GM21825 (cell line): ENCODE data around the gene SH3RF3.

Source experiments
- ATAC-seq: cut with Tn5 transposase; IDR thresholded peaks from one replicate; pipeline ENCODE4 v1.9.1; 2021; ENCODE audit warnings: mild to moderate bottlenecking, moderate library complexity; ENCODE audit not compliant: unreplicated experiment

The SH3RF3 gene

GRCh38 chr2:109479804-109480203, 350.8 kb downstream of the SH3RF3 start:
- no peak for ATAC-seq

GRCh38 chr2:109480486-109481195, 351.6 kb downstream of the SH3RF3 start:
- ATAC-seq = no peak

- no peak for ATAC-seq
Observed at GRCh38 chr2:109481196-109481555, 352.2 kb downstream of the SH3RF3 start.

GRCh38 chr2:109481599-109481998, 352.6 kb downstream of the SH3RF3 start:
- ATAC-seq = no peak

DNA sequence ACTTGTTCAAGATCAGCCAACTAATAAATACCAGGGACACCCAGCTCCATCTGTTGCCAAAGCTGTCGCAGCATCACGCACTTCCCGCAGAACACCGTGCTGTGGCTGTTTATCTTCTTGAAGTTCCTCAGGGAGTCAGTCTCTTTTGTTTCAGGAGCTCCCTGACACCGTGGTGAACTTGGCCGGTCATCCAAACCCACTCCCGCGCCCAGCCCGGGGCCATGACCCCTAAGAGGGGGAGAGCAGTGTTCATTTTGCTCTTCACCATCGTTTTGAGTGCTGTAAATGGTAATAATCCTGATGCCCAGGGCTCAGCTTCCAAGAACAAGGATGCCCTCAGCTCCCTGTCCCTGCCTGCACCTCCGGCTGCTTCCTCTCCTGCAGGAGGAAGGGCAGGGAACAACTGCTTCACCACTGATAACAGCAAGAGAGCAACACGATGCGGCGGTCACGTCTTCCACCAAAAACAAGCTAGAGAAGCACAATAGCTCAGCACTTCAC, 353.4 kb downstream of the SH3RF3 start:
- ATAC-seq = no peak

DNA sequence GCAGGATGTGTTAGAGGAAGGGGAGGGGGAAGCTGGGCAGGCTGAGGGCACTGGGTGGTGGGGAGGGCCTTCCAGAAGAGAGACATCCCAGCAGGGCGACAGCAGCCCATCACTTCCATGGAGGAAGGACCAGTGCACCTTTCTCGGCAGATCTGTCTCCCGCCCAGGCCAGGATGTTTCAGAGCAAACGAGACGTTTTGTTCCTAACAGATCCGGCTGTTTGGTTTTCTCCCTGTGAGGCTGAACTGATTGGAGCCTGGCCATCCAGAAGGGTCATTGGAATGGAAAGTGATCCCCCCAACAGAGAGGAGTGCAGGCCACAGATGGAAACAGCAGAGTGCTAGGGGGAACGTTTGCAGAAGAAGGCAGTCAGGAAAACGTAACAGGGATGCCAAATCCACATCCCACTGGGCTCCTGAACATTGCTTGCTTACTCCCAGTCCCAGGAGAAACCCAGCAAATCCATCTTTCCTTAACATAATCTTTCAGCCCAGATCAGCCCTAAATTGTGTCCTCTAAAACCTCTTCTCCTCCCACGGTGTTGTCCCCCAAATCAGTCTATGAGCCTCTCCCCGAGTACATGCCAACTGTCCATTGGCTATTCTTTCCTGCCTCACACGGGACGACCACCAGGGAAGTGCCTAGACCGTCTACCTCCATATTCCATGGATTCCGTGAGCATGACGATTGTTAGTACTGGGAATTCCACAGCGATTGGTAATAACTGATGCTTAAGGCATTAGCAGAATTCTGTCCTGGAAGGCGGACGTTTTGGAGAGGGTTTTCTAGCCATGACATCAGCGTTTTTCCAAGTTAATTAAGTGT, 357.9 kb downstream of the SH3RF3 start:
- no peak for ATAC-seq

GRCh38 chr2:109487536-109487869, 358.5 kb downstream of the SH3RF3 start:
- ATAC-seq = no peak

GRCh38 chr2:109487871-109488655, 359.1 kb downstream of the SH3RF3 start:
- ATAC-seq = no peak

- no peak for ATAC-seq
Observed at GRCh38 chr2:109489296-109489695, 360.3 kb downstream of the SH3RF3 start.

- no peak for ATAC-seq
Observed at GRCh38 chr2:109493176-109493935, 364.4 kb downstream of the SH3RF3 start.

GRCh38 chr2:109494351-109494750, 365.3 kb downstream of the SH3RF3 start:
- ATAC-seq = no peak

DNA sequence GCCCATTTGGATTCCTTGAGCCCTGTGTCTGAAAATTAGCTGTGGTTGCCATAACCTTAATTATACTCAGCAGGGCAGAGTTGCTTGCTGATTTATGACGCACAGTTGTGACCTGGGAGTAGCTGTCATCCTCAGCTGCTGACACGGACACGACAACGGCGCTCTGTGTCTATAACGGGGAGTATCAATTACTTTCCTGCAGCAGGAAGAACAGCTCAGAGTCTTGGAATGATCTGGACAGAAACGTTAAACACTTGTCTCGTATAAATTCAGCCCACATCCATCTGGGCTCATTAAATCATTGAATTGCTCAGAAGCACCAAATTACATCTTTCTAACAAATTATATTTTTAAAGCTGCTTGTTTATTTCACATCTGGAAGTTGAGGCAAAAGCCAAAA, 368.5 kb downstream of the SH3RF3 start:
- ATAC-seq = no peak

GRCh38 chr2:109497911-109498870, 369.2 kb downstream of the SH3RF3 start:
- ATAC-seq = no peak

GRCh38 chr2:109498906-109499305, 369.9 kb downstream of the SH3RF3 start:
- ATAC-seq = no peak

- ATAC-seq = no peak
Observed at GRCh38 chr2:109499566-109499965, 370.6 kb downstream of the SH3RF3 start.

- ATAC-seq = no peak
Observed at GRCh38 chr2:109500910-109501309, 371.9 kb downstream of the SH3RF3 start.

DNA sequence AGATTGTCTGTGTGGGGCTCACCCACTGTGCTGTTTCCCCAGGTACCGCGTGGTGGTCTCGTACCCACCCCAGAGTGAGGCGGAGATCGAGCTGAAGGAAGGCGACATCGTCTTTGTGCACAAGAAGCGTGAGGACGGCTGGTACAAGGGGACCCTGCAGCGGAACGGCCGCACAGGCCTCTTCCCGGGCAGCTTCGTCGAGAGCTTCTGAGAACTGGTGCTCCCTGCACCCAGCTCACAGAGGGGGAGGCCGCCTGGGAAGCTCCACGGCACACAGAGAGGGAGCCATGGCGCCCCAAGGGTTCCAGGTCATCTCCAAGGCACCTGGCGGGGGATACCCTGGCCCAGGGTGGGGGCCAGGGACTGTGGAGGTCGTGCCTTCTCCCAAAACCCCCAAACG, 372.5 kb downstream of the SH3RF3 start:
- no peak for ATAC-seq

DNA sequence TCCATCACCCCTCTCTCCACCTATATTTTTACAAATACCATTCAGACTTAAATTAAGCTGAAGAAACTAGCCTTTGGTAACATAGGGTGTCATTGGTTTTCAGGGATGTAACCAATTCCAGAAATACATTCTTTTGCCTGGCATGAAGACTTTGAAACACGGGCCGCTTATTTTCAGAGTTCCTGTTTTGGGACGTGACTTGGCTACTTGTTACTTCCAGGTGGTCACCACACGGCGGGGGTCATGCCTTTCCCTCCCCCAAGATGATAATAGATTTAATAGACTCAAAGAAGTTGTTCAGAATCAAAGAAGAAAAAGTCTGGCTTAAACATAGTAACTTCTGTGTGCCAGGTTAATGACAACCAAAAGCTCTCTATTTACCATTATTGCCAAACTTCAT, 374.2 kb downstream of the SH3RF3 start:
- no peak for ATAC-seq

DNA sequence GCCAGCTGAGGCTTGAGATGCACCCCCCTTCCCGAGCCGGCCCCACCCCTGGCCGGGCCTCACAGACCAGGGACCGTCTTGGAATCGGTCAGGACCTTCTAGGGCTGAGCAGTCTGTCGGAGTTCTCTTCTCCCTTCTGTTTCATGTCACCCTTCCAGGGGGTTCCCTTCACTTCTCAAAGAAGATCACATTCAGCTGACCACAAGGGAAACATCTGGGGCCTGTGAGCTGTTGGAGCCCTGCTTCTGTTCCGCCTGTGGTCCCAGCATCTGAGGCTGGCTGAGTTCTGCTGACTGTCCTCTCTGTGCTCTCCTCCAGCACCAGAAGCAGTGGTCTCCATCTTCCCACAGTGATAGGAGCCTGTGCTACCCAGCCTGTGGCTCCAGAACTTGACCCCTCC, 378.2 kb downstream of the SH3RF3 start:
- ATAC-seq = peak; percentile 37

DNA sequence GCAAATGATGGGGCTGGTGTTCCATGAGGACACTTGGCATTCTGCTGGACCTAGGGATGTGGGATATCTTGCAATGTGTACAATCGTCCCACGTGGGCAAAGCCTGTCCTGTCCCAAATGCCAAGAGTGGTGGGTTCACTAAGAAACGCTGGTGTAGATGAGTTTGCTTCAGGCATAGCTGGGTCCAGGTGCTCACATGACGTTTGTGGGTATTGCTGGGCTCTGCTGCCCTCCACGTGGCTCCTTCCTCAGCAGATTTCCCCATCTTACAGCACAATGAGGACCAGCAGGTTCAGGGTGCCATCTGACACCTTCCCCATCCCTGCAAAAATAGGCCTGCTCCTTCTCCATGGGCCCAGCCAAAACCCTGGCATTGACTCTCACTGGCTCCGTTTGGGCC, 378.8 kb downstream of the SH3RF3 start:
- no peak for ATAC-seq
